K562 (cell line): Measurements from ENCODE around the gene SACM1L. TPM values are rescaled to one million over a fixed set of nuclear protein-coding genes. Genes with fewer than 3 reads are reported as not detected.

Experiments
- CBFA2T3 ChIP-seq: fragments of 450-650 bp; IDR thresholded peaks from 2 replicates; pipeline ENCODE4 v1.6.1; 2017
- GTF2E2 ChIP-seq: fragments of 200-800 bp; sonication (Bioruptor generic); IDR thresholded peaks from 2 replicates; pipeline ENCODE4 v1.6.1; 2016; ENCODE audit warnings: missing genetic modification characterization, missing compliant biosample characterization
- KAT2B ChIP-seq: IDR thresholded peaks from one replicate; pipeline ENCODE4 v1.6.1; 2012; ENCODE audit warnings: low read depth, mild to moderate bottlenecking, control low read depth, inconsistent platforms, low read length, moderate library complexity
- MYBL2 ChIP-seq, 2 experiments: fragments of 450-650 bp in 1 of 2; sonication (generic) in 1 of 2; formaldehyde crosslinking in 1 of 2; IDR thresholded peaks; 2 replicates each; pipeline versions ENCODE4 v1.6.1 to v1.8.1; 2017 to 2022; ENCODE audit warnings: borderline replicate concordance in 1 of 2, inconsistent platforms in 1 of 2, low read depth in 1 of 2, mild to moderate bottlenecking in 1 of 2, missing genetic modification reagents in 1 of 2, moderate library complexity in 1 of 2
- MYNN ChIP-seq, 2 experiments: sonication (generic); formaldehyde crosslinking in 1 of 2; IDR thresholded peaks; 2 replicates each; pipeline versions ENCODE4 v1.5.0 to v1.6.1; 2016 to 2020; ENCODE audit warnings: antibody characterized with exemption in 1 of 2, missing genetic modification reagents in 1 of 2
- NEUROD1 ChIP-seq: fragments of 150-350 bp; IDR thresholded peaks from 2 replicates; pipeline ENCODE4 v1.6.1; 2014; ENCODE audit warnings: borderline replicate concordance, low read length, low read depth; ENCODE audit not compliant: partially characterized antibody
- PTRF ChIP-seq: fragments of 450-650 bp; IDR thresholded peaks from 2 replicates; pipeline ENCODE4 v1.6.1; 2016; ENCODE audit warnings: mild to moderate bottlenecking, missing genetic modification characterization, missing compliant biosample characterization
- PYGO2 ChIP-seq: fragments of 450-650 bp; IDR thresholded peaks from 2 replicates; pipeline ENCODE4 v1.6.1; 2016; ENCODE audit warnings: mild to moderate bottlenecking, missing genetic modification characterization, moderate library complexity, missing compliant biosample characterization
- ZFX ChIP-seq: sonication (generic); formaldehyde crosslinking; IDR thresholded peaks from 2 replicates; pipeline ENCODE4 v1.8.0; 2022; ENCODE audit warnings: mild to moderate bottlenecking, missing genetic modification reagents, moderate library complexity
- ZNF253 ChIP-seq: fragments of 250-450 bp; sonication (Bioruptor Pico); conservative IDR thresholded peaks from 2 replicates; pipeline ENCODE4 v1.6.1; 2021; ENCODE audit warnings: mild to moderate bottlenecking
- ZZZ3 ChIP-seq: fragments of 450-650 bp; IDR thresholded peaks from 2 replicates; pipeline ENCODE4 v1.6.1; 2016; ENCODE audit warnings: antibody characterized with exemption, mild to moderate bottlenecking, moderate library complexity
- polyA plus RNA-seq, 8 experiments: library from polyadenylated mRNA; depleted of rRNA in 4 of 8; stranded (reverse) in 5 of 8; unstranded in 3 of 8; fragments of >200 nt; fragmentation: Nextera tagmentation in 2 of 8; fragmentation: Illumina TruSeq in 1 of 8; extraction: Ambion mirVana in 2 of 8; extraction: Trizol in 1 of 8; gene quantifications; 2 replicates each; pipeline versions ENCODE4 v1.2.1 to v1.2.3, GENCODE V29; 2011 to 2014; ENCODE audit warnings: inconsistent platforms in 1 of 8, missing spikeins in 1 of 8
- total RNA-seq, 7 experiments: library from RNA; depleted of rRNA in 6 of 7; stranded (reverse); fragments of >200 nt in 6 of 7; fragmentation: Illumina TruSeq in 2 of 7; extraction: Trizol in 2 of 7; gene quantifications; 2 replicates each; pipeline versions ENCODE4 v1.2.1 to v1.2.3, GENCODE V29; 2011 to 2021; ENCODE audit warnings: low replicate concordance in 1 of 7
- TF ChIP-seq, protein P1 (sequence below): sonication (generic); formaldehyde crosslinking; IDR thresholded peaks from 2 replicates; pipeline ENCODE4 v1.8.0; 2022; ENCODE audit warnings: missing genetic modification reagents, mild to moderate bottlenecking, borderline replicate concordance
- TF ChIP-seq, protein P2 (sequence below): fragments of 250-450 bp; sonication (Bioruptor Pico); IDR thresholded peaks from 2 replicates; pipeline ENCODE4 v1.9.0; 2021; ENCODE audit warnings: mild to moderate bottlenecking
- TF ChIP-seq, protein P3 (sequence below), 2 experiments: fragments of 450-650 bp in 1 of 2; sonication (generic) in 1 of 2; formaldehyde crosslinking in 1 of 2; IDR thresholded peaks; 2 replicates each; pipeline versions ENCODE4 v1.7.1 to v1.9.0; 2016 to 2022; ENCODE audit warnings: inconsistent platforms in 1 of 2, mild to moderate bottlenecking in 1 of 2, missing genetic modification reagents in 1 of 2
- TF ChIP-seq, protein P4 (sequence below), 2 experiments: fragments of 450-650 bp in 1 of 2; sonication (generic) in 1 of 2; formaldehyde crosslinking; conservative IDR thresholded peaks; 2 replicates each; pipeline versions ENCODE4 v1.4.0 to v1.8.1; 2020 to 2022; ENCODE audit warnings: mild to moderate bottlenecking in 1 of 2, missing genetic modification reagents in 1 of 2

SACM1L gene
- total and polyA plus RNA-seq, 9 of the 15 experiments (the other 6 are each of a cell fraction or from before 2014, with no cell fraction given): 25.7 to 67.2 (median 40.3) TPM

DNA sequence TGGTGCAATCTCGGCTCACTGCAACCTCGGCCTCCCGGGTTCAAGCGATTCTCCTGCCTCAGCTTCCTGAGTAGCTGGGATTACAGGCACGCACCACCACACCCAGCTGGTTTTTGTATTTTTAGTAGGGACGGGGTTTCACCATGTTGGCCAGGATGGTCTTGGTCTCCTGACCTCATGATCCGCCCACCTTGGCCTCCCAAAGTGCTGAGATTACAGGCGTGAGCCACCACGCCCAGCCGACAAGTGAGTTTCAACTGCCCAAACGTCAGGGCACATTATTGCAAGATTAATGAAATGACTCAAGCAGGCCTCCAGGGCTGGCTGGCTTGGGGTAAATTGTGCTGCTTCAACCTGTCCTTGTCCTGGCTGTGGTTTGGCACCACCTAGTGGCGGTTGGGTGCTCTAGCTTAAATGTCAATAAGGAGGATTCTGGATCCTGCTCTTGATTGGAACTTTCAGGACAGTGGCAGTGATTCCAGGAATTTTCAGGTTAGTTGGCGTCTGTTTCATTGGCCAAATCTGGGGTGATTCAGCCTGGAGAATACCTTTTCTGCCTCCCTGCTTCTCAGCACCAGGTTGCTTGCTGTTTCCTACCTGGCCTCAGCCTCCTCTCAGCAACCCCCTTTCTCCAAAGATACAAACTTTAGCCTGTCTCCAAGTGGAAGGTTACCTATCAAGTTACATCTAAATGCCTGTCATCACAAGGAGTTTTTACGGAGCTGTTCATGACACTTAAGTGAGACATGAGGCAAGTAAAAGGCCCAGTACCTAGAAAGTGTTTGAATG, 32.4 kb upstream of the SACM1L start (continued):
- TF ChIP-seq MYBL2 (IDR thresholded peaks at IDR 0.05; ENCODE audit: low read depth) (no peak), MYBL2 (CRISPR knock-in tag; IDR thresholded peaks at IDR 0.05; ENCODE audit: borderline replicate concordance) (no peak), CBFA2T3 (no peak), PYGO2 (no peak), ZNF253 (CRISPR knock-in tag) (no peak), MYNN (IDR thresholded peaks at IDR 0.05) (no peak), MYNN (CRISPR knock-in tag; IDR thresholded peaks at IDR 0.05) (no peak), PTRF (tag) (no peak), ZFX (CRISPR knock-in tag) (peak; percentile 23; the same call in 1 of the 2 replicates), ZZZ3 (no peak), KAT2B (no peak), NEUROD1 (no peak), GTF2E2 (tag) (no peak)
- TF ChIP-seq, protein P1, sequence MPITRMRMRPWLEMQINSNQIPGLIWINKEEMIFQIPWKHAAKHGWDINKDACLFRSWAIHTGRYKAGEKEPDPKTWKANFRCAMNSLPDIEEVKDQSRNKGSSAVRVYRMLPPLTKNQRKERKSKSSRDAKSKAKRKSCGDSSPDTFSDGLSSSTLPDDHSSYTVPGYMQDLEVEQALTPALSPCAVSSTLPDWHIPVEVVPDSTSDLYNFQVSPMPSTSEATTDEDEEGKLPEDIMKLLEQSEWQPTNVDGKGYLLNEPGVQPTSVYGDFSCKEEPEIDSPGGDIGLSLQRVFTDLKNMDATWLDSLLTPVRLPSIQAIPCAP (CRISPR knock-in tag): no peak
- TF ChIP-seq, protein P2, sequence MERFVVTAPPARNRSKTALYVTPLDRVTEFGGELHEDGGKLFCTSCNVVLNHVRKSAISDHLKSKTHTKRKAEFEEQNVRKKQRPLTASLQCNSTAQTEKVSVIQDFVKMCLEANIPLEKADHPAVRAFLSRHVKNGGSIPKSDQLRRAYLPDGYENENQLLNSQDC (CRISPR knock-in tag): no peak
- TF ChIP-seq, protein P3, sequence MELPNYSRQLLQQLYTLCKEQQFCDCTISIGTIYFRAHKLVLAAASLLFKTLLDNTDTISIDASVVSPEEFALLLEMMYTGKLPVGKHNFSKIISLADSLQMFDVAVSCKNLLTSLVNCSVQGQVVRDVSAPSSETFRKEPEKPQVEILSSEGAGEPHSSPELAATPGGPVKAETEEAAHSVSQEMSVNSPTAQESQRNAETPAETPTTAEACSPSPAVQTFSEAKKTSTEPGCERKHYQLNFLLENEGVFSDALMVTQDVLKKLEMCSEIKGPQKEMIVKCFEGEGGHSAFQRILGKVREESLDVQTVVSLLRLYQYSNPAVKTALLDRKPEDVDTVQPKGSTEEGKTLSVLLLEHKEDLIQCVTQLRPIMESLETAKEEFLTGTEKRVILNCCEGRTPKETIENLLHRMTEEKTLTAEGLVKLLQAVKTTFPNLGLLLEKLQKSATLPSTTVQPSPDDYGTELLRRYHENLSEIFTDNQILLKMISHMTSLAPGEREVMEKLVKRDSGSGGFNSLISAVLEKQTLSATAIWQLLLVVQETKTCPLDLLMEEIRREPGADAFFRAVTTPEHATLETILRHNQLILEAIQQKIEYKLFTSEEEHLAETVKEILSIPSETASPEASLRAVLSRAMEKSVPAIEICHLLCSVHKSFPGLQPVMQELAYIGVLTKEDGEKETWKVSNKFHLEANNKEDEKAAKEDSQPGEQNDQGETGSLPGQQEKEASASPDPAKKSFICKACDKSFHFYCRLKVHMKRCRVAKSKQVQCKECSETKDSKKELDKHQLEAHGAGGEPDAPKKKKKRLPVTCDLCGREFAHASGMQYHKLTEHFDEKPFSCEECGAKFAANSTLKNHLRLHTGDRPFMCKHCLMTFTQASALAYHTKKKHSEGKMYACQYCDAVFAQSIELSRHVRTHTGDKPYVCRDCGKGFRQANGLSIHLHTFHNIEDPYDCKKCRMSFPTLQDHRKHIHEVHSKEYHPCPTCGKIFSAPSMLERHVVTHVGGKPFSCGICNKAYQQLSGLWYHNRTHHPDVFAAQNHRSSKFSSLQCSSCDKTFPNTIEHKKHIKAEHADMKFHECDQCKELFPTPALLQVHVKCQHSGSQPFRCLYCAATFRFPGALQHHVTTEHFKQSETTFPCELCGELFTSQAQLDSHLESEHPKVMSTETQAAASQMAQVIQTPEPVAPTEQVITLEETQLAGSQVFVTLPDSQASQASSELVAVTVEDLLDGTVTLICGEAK (IDR thresholded peaks at IDR 0.05): no peak
- TF ChIP-seq, protein P3 (CRISPR knock-in tag; IDR thresholded peaks at IDR 0.05): no peak
- TF ChIP-seq, protein P4, sequence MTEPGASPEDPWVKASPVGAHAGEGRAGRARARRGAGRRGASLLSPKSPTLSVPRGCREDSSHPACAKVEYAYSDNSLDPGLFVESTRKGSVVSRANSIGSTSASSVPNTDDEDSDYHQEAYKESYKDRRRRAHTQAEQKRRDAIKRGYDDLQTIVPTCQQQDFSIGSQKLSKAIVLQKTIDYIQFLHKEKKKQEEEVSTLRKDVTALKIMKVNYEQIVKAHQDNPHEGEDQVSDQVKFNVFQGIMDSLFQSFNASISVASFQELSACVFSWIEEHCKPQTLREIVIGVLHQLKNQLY (CRISPR knock-in tag; conservative IDR thresholded peaks at IDR 0.05): no peak
